Fibroblast of pulmonary artery (primary cell): ENCODE data around the gene TRPT1.

ENCODE experiments used
- DNase-seq: peaks from one replicate; pipeline ENCODE4 v3.0.0-alpha.2; 2010; ENCODE audit warnings: low read depth
- H3K4me3 ChIP-seq: replicated peaks from 2 replicates; pipeline ENCODE4 v1.5.1; 2011; ENCODE audit warnings: low read depth, mild to moderate bottlenecking, control low read depth, low read length, moderate library complexity
- CTCF ChIP-seq: IDR thresholded peaks from 2 replicates; pipeline ENCODE4 v1.5.1; 2011; ENCODE audit warnings: mild to moderate bottlenecking, control low read depth, low read length, inconsistent platforms; ENCODE audit errors: missing control alignments

The TRPT1 gene

GRCh38 chr11:64238076-64238475, 12.1 kb upstream of the TRPT1 start:
- TF ChIP-seq CTCF: no peak
- no peak for DNase-seq
- no peak overlapping the region for H3K4me3 ChIP-seq

GRCh38 chr11:64237484-64237951, 11.5 kb upstream of the TRPT1 start:
- no peak for DNase-seq
- TF ChIP-seq CTCF: no peak
- H3K4me3 ChIP-seq: no peak overlapping the region

GRCh38 chr11:64235437-64236161, 9.6 kb upstream of the TRPT1 start:
- H3K4me3 ChIP-seq: peak overlapping the region; percentile 71
- no peak for TF ChIP-seq CTCF
- no peak for DNase-seq

- DNase-seq: no peak
- H3K4me3 ChIP-seq: peak overlapping the region; percentile 71
- no peak for TF ChIP-seq CTCF
These were observed 8.8 kb upstream of the TRPT1 start for GRCh38 chr11:64234647-64235379.

GRCh38 chr11:64233913-64234586, 8.1 kb upstream of the TRPT1 start, which contains the start of gene VEGFB:
Gene VEGFB (plus strand): TSS chr11:64234584. CDS start chr11:64234834, 250 bp downstream.
- DNase-seq: peak; percentile 44
- peak within 1 kb of the TSS; percentile 71 for H3K4me3 ChIP-seq
- TF ChIP-seq CTCF: no peak

- DNase-seq: no peak
- TF ChIP-seq CTCF: no peak
- no peak overlapping the region for H3K4me3 ChIP-seq
These were observed 7.0 kb upstream of the TRPT1 start for GRCh38 chr11:64232967-64233315.
